Neural cell (in vitro differentiated cells): ENCODE results near the gene KLC1.

Source experiments
- CTCF ChIP-seq: fragments of 450-650 bp; IDR thresholded peaks from 2 replicates; pipeline ENCODE4 v1.5.1; 2014; ENCODE audit warnings: antibody characterized with exemption, mild to moderate bottlenecking, moderate library complexity; ENCODE audit not compliant: poor library complexity, severe bottlenecking
- EP300 ChIP-seq: fragments of 450-650 bp; conservative IDR thresholded peaks from 2 replicates; pipeline ENCODE4 v1.6.1; 2014; ENCODE audit warnings: antibody characterized with exemption, mild to moderate bottlenecking, moderate library complexity; ENCODE audit not compliant: poor library complexity, severe bottlenecking
- POLR2AphosphoS5 ChIP-seq: IDR thresholded peaks from 2 replicates; pipeline ENCODE4 v1.6.1; 2012
- RAD21 ChIP-seq: fragments of 450-650 bp; conservative IDR thresholded peaks from 2 replicates; pipeline ENCODE4 v1.6.1; 2014; ENCODE audit warnings: antibody characterized with exemption, mild to moderate bottlenecking, moderate library complexity
- SMC3 ChIP-seq: fragments of 450-650 bp; conservative IDR thresholded peaks from 2 replicates; pipeline ENCODE4 v1.6.1; 2014; ENCODE audit warnings: antibody characterized with exemption, mild to moderate bottlenecking, moderate library complexity; ENCODE audit not compliant: poor library complexity
- TAF1 ChIP-seq: IDR thresholded peaks from 2 replicates; pipeline ENCODE4 v1.6.1; 2012; ENCODE audit warnings: low read depth

GRCh38 chr14:103709814-103710213, 80.8 kb downstream of the KLC1 start:
- TF ChIP-seq EP300 (no peak), POLR2AphosphoS5 (peak; percentile 7), CTCF (no peak), RAD21 (no peak), TAF1 (no peak), SMC3 (no peak)
